Measurements from ENCODE around the gene PLAAT5. TPM values are rescaled to one million over a fixed set of nuclear protein-coding genes. Genes with fewer than 3 reads are reported as not detected.

Gene PLAAT5
- total RNA-seq, 1 experiment from 2014 or later, result 0.57 TPM

GRCh38 chr11:63462137-63462536 is 28.8 kb downstream of the PLAAT5 start:
- no peaks in the 10 kb centered on the region for H3K9me3 Mint-ChIP-seq (ENCODE audit: low read depth, unreplicated experiment)
- no peak overlapping the region for H3K4me3 Mint-ChIP-seq (ENCODE audit: low read depth, unreplicated experiment)
- CTCF ChIA-PET, result interaction anchor here (0.7 kb wide), 1 partner anchor 18 kb away, joined by 3 read pairs; no protein-coding TSS in a partner anchor
- H3K36me3 Mint-ChIP-seq (ENCODE audit: insufficient read depth, unreplicated experiment), result no peaks in the 10 kb centered on the region
- intact Hi-C loops (cut with micrococcal nuclease; ENCODE audit: unreplicated experiment), result no loop called here
- H3K4me1 Mint-ChIP-seq (ENCODE audit: low read depth, unreplicated experiment), result no peaks in the 10 kb centered on the region
- DNase-seq, result no peak
- no TSS peak for BruUV-seq (replicated peaks)
- H3K27ac Mint-ChIP-seq (ENCODE audit: unreplicated experiment), result no peak overlapping the region
- no peak for TF ChIP-seq CTCF (IDR thresholded peaks at IDR 0.05; ENCODE audit: unreplicated experiment)
- H3K27me3 Mint-ChIP-seq (ENCODE audit: unreplicated experiment), result peaks cover 37% of the 10 kb centered on the region

GRCh38 chr11:63459586-63459985 is 31.4 kb downstream of the PLAAT5 start:
- no TSS peak for BruUV-seq (replicated peaks)
- no peaks in the 10 kb centered on the region for H3K4me1 Mint-ChIP-seq (ENCODE audit: low read depth, unreplicated experiment)
- no peak overlapping the region for H3K27ac Mint-ChIP-seq (ENCODE audit: unreplicated experiment)
- H3K9me3 Mint-ChIP-seq (ENCODE audit: low read depth, unreplicated experiment), result no peaks in the 10 kb centered on the region
- CTCF ChIA-PET, result interaction anchor here (0.7 kb wide), 1 partner anchor 431 kb away, joined by 4 read pairs; no protein-coding TSS in a partner anchor
- intact Hi-C loops (cut with micrococcal nuclease; ENCODE audit: unreplicated experiment), result no loop called here
- no peak for TF ChIP-seq CTCF (IDR thresholded peaks at IDR 0.05; ENCODE audit: unreplicated experiment)
- H3K4me3 Mint-ChIP-seq (ENCODE audit: low read depth, unreplicated experiment), result no peak overlapping the region
- H3K36me3 Mint-ChIP-seq (ENCODE audit: insufficient read depth, unreplicated experiment), result no peaks in the 10 kb centered on the region
- H3K27me3 Mint-ChIP-seq (ENCODE audit: unreplicated experiment), result peaks cover 23% of the 10 kb centered on the region
- DNase-seq, result no peak

GRCh38 chr11:63448646-63449045 is 42.3 kb downstream of the PLAAT5 start:
- H3K27me3 Mint-ChIP-seq (ENCODE audit: unreplicated experiment), result peaks cover 81% of the 10 kb centered on the region

GRCh38 chr11:63445720-63446119 is 45.2 kb downstream of the PLAAT5 start:
- Mint-ChIP-seq H3K27ac (ENCODE audit: unreplicated experiment) (no peak overlapping the region), H3K36me3 (ENCODE audit: insufficient read depth, unreplicated experiment) (no peaks in the 10 kb centered on the region), H3K9me3 (ENCODE audit: low read depth, unreplicated experiment) (no peaks in the 10 kb centered on the region), H3K27me3 (ENCODE audit: unreplicated experiment) (peaks cover 74% of the 10 kb centered on the region), H3K4me1 (ENCODE audit: low read depth, unreplicated experiment) (no peaks in the 10 kb centered on the region), H3K4me3 (ENCODE audit: low read depth, unreplicated experiment) (no peak overlapping the region)
- DNase-seq, result no peak
- TF ChIP-seq CTCF (IDR thresholded peaks at IDR 0.05; ENCODE audit: unreplicated experiment), result no peak
- BruUV-seq (replicated peaks), result no TSS peak
- CTCF ChIA-PET, result no interaction called here
- intact Hi-C loops (cut with micrococcal nuclease; ENCODE audit: unreplicated experiment), result no loop called here

More at GRCh38 chr11:63448646-63449045, 42.3 kb downstream of the PLAAT5 start:
- H3K36me3 Mint-ChIP-seq (ENCODE audit: insufficient read depth, unreplicated experiment), result no peaks in the 10 kb centered on the region
- no peak for TF ChIP-seq CTCF (IDR thresholded peaks at IDR 0.05; ENCODE audit: unreplicated experiment)
- no peak for DNase-seq
- intact Hi-C loops (cut with micrococcal nuclease; ENCODE audit: unreplicated experiment), result no loop called here
- no peaks in the 10 kb centered on the region for H3K9me3 Mint-ChIP-seq (ENCODE audit: low read depth, unreplicated experiment)
- no TSS peak for BruUV-seq (replicated peaks)
- no peak overlapping the region for H3K27ac Mint-ChIP-seq (ENCODE audit: unreplicated experiment)
- no peaks in the 10 kb centered on the region for H3K4me1 Mint-ChIP-seq (ENCODE audit: low read depth, unreplicated experiment)
- no peak overlapping the region for H3K4me3 Mint-ChIP-seq (ENCODE audit: low read depth, unreplicated experiment)
- CTCF ChIA-PET, result no interaction called here
